Measurements from ENCODE around the gene IGSF22.

Gene IGSF22

GRCh38 chr11:18657673-18658072, 68.3 kb downstream of the IGSF22 start:
- DNase-seq: no peak
- H3K27ac ChIP-seq: no peak overlapping the region
- in situ Hi-C loops (cut with HindIII; ENCODE audit: low pct_ligation_motif_present, low sequenced_read_pairs): no loop called here
- no peak overlapping the region for H3K4me3 ChIP-seq (ENCODE audit: low read depth, low read length)
- no peaks in the 10 kb centered on the region for H3K36me3 ChIP-seq (replicated peaks)
- H3K27me3 ChIP-seq (replicated peaks): no peaks in the 10 kb centered on the region
- TF ChIP-seq CTCF (IDR thresholded peaks at IDR 0.05; ENCODE audit: low read depth, low read length, missing control alignments): no peak
